22Rv1 (cell line): ENCODE measurements around the gene NOL9.

Source experiments
- ZFX ChIP-seq: fragments of 450-650 bp; IDR thresholded peaks from 2 replicates; pipeline ENCODE4 v1.6.1; 2017; ENCODE audit warnings: antibody characterized with exemption, borderline replicate concordance
- TF ChIP-seq, protein P1 (sequence below): fragments of 450-650 bp; IDR thresholded peaks from 2 replicates; pipeline ENCODE4 v1.5.1; 2017; ENCODE audit warnings: mild to moderate bottlenecking

DNA sequence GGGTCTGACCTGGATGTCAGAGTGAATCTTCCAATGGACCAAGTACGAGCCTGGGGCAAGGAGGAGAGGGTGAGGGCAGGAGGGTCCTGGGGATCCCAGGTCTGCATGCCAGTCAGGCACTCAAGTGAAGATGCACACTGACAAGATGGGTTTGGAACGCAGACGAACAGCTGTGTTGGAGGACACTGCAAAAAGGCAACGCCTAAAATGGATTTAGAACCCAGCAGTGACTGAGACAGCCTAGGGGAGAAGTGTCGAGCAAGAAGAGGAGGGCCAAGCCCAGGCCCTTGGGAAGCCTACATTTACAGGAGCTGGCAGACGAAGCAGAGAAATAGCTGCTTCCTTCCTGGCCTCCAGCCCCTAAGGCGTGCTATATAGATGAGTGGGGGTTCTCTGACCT is 25.8 kb downstream of the NOL9 start:
- TF ChIP-seq, protein P1, sequence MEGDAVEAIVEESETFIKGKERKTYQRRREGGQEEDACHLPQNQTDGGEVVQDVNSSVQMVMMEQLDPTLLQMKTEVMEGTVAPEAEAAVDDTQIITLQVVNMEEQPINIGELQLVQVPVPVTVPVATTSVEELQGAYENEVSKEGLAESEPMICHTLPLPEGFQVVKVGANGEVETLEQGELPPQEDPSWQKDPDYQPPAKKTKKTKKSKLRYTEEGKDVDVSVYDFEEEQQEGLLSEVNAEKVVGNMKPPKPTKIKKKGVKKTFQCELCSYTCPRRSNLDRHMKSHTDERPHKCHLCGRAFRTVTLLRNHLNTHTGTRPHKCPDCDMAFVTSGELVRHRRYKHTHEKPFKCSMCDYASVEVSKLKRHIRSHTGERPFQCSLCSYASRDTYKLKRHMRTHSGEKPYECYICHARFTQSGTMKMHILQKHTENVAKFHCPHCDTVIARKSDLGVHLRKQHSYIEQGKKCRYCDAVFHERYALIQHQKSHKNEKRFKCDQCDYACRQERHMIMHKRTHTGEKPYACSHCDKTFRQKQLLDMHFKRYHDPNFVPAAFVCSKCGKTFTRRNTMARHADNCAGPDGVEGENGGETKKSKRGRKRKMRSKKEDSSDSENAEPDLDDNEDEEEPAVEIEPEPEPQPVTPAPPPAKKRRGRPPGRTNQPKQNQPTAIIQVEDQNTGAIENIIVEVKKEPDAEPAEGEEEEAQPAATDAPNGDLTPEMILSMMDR, result no peak
- no peak for TF ChIP-seq ZFX
